Hypothalamus (tissue), 51 donors: ENCODE results near the gene C19orf25.
A peak's percentile ranks its signal among the peaks of the same experiment; 100 is the strongest.
"Not testable (repeated sequence)": the region's sequence is repeated elsewhere in the genome, so short reads cannot be mapped to it uniquely, and the experiment has no call there.

Source experiments
- DNase-seq, 51 donors: peaks; one replicate each; lab custom pipeline; 2025; lab: John Stamatoyannopoulos, UW

The C19orf25 gene

DNA sequence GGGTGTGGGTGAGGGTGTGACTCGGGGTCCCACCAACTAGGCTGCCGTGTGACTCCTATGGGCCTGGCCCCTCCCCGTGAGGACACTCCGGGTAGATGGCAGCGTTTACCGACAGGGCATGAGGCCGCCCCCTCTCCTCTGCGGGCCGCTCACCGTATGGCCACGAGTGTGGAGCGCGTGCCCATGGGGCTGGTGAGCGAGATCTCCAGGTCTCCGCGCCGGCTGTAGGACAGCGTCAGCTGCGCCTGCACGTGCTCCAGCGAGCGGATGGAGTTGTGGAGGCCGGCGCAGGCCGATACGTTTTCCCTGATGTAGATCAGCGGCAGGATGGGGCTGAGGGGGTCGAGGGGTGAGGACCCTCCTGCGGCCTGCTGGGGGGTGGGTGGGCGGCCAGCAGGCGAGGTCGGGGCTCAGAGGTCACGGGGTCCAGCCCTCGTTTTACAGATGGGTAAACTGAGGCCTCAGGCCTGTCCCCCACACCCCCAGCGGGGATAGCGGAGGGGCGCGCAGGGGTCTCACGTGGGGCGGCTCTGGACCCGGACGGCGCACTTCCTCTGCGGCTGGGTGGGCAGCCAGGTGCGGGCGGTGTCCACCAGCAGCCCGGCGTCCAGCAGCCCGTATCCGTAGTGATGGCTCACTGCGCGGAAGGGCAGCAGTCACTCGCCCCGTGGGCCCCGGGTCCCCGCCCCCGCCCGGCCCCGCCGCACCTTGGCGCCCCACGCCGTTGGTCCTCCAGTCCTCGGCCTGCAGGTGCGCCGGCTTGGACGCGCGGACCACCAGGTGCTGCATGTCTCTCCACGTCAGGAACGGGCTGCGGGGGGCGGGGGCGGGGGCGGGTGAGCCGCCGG is 4.3 kb upstream of the C19orf25 start:
- no peak for DNase-seq

DNA sequence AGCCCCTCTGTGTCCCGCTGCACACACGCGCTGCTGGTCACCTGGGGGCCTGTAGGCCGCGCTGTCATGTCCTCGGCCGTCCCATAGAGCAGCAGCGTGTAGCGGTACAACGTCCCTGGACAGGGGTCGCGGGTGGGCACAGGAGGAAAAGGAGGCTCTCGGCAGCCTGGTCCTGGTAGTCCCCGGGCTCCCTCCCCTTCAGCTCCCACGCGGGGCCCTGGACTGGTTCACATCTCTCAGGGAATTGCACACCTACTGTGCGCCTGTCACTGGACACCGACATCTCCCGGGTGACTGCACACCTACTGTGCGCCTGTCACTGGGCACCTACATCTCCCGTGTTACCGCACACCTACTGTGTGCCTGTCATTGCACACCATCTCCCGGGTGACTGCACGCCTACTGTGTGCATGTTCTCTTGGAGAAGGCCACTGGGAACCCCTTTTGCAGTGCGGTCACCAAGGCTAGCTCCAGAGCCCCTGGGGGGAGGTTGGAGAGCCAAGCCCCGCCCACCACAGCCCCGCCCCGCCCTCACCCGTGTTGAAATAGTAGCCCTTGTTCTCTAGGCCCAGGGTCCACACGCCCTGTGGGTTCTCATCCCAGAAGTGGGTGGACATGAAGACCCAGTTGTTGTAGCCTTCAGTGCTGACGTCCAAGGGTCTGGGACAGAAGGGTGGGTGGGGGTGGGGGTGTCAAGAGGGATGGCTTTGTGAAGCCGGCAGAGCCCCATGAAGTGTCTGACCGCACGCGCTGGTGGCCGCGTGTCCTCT is 3.5 kb upstream of the C19orf25 start:
- no peak for DNase-seq

DNA sequence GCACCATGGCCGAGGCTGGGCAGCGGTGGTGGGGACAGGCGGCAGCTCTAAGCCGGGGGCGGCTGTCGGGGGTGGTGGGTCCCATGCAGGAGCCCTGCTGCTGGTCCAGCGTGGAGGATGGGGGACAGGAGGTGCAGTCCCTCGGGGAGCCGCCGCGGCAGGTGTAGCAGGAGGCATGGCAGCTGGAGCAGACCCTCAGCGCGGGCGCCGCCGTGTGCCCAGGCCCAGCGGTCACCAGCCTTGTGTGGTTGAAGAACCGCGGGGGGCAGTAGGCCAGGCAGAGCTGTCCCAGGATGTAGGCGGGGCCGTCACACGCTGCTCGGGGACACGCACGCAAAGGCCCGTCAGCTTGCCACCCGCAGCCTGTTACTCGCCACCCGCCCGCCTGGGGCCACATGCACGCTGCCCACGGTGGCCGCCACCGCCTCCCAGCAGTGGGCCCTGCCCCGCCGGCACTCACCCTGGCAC is 2.9 kb upstream of the C19orf25 start:
- DNase-seq = no peak

DNA sequence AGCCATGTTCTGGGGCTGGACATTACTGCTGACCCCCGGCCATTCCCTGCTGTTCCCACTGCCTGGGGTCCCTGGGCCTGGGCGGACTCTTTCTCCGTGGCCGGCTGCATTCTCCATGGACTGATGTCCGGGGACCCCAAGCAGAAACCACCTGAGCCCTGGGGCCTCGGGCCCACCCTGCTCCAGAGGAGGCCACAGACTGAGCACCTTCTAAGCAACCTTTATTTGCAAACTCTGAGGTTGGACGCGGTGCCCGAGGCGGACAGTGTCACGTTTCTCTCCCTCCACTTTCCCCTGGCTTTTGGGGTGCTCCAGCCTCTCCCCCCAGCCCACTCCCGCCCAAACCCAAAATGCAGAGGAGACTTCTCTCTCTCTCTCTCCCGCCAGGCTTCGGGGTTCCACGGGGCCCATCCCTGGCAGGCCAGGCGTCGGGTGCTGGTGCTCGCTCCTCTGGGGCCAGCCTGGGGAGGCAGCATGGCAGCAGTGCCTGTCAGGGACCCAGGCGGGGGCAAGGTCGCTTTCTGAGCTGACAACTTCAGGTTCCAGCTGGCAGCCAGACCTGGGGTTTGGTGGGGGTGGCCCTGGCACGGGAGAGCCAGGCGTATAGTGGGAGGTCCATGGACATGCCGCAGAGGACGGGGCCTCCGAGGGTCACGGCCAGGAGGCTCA is 2.3 kb upstream of the C19orf25 start:
- no peak for DNase-seq

GRCh38 chr19:1477056-1477455 is 2.0 kb downstream of the C19orf25 start:
- DNase-seq = not testable (repeated sequence)

DNA sequence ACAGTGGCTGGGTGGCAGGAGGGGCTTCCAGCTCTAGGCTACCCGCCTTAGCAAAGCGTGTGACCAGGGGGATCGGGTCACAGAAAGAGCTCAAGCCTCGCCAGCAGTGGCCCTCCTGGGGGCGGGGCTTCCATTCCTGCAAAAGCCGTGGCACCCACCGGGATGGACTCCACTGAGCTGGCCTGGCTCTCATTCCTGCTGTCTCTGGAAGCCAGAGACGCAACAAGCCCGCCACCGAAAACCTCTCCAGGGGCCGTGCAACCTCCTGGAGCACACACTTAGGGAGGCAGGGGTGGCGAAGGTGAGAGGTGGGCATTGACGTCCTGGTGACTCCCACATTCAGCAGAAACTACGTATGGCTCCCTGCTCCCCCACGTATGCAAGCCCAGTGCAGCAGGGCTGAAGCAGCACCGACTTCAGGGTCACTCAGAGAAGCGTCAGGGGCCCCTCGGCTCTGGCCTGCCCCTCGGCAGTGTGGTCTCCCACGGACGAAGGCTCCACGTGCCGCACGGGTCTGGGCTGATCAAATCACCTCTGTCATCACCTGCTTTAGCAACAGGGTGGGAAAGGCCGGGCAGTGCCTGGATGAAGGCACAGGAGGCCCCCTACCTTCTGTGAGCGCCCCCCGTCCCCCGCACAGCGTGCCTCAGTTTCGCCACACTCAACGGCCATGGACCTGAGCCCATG is 3.1 kb downstream of the C19orf25 start:
- DNase-seq = no peak

- no peak for DNase-seq
Observed at GRCh38 chr19:1474765-1475351, 4.2 kb downstream of the C19orf25 start.

GRCh38 chr19:1474011-1474764 is 4.8 kb downstream of the C19orf25 start:
- peak in 47 of 51 donors; percentile 9 to 87 (median 62) for DNase-seq

- DNase-seq = peak in 7 of 51 donors; percentile 32 to 58 (median 51)
Observed at GRCh38 chr19:1473085-1473851, 5.7 kb downstream of the C19orf25 start.

GRCh38 chr19:1472231-1473084 is 6.6 kb downstream of the C19orf25 start:
- peak in 18 of 51 donors; percentile 22 to 73 (median 41) for DNase-seq

DNA sequence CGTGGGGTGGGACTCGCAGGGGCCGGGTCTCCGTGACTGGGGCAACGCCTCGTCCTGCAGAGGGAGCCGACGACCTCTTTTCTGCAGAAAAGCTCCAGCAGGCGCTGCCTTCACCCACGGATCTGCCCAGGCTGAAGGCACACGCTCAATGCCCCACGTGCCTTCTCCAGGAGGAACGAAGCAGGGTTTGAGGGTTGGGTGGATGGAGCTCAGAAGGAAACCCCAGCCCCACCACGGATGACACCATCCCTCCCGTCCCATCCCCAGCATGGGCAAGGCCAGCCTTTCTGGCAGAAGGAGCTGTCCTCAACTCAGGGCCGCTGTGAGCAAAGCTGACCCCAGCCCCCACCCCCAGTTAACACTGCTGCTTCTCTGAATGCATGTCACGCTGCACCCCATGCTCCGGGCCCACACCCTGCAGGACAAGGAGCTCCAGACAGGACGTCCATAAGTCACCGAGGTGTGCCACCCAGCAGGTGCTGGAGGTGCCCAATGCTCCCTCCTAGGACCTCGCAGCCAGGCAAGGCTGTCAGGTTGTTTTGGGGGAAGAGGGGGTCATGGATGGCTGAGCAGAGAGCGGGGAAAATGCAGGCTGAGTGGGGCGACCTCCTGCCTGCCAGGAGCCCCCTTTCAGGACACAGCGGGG is 7.4 kb downstream of the C19orf25 start:
- peak in 20 of 51 donors; percentile 10 to 67 (median 54) for DNase-seq

DNA sequence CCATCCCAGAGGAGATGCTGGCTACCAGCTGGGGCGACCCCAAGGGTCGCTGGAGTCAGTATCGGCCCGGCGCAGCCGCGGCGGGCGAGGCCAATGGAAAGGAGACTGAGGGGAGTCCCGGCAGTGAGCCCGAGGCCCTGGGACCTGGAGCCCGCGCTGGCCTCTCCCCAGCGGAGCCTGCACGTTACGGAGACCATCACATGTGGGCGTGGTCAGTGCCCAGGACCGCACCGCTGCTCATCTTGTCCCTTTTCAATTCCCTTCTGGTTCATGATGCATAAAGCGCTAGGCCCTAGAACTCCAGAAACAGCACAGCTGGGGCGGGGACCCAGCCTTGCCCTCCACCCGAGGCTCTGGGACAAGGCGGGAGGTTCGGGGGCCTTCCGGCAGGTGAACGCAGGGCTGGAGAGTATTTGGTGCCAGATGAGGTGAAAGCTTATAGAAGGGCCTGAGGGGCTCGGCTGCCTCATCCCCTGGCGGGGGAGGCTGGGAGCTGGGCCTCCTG is 8.0 kb downstream of the C19orf25 start:
- DNase-seq = no peak

DNA sequence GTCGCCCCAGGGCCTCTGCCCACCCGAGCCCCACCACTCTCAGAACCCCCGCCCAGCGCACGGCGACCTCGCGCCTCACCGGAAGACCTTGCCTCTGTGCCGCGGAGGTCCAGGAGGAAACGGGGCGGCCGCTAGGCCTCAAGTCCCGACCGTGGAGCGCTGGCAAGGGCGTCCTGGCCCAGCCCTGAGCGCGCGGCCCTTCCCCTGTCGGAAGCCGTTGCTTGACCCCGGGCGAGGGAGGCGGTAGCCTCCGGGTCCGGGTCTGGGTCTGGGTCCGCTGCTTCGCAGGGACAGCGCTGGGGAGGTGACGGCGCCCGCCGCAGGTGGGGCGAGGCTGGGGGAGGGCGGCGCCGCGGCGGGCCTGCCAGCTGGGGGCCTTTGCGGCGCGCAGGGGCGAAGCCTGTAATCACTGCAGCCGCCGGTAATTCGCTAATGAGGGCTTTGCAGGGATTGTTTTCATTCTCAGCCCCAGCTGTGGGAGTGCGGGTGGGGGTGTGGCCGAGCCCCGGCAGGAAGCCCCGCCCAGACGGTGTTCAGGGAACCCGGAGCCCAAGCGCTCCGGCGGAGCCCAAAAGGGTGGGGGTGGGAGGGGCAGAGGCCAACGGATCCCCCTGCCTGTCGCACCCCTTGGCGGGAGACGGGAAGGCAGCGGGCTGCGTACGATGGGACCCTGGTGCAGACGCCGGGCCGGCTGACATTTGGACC is 8.6 kb downstream of the C19orf25 start:
- DNase-seq = peak in 15 of 51 donors; percentile 15 to 64 (median 37)

DNA sequence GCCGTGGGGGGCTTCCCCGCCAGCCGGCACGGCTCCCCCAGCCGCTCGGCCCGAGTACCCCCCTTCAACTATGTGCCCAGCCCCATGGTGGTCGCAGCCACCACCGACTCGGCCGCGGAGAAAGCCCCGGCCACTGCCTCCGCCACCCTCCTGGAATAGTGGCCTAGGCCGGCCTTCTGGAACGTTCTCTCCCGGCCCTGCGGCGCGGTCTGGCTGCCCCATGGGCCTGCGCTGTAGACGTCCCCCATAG is 9.0 kb downstream of the C19orf25 start:
- no peak for DNase-seq

DNA sequence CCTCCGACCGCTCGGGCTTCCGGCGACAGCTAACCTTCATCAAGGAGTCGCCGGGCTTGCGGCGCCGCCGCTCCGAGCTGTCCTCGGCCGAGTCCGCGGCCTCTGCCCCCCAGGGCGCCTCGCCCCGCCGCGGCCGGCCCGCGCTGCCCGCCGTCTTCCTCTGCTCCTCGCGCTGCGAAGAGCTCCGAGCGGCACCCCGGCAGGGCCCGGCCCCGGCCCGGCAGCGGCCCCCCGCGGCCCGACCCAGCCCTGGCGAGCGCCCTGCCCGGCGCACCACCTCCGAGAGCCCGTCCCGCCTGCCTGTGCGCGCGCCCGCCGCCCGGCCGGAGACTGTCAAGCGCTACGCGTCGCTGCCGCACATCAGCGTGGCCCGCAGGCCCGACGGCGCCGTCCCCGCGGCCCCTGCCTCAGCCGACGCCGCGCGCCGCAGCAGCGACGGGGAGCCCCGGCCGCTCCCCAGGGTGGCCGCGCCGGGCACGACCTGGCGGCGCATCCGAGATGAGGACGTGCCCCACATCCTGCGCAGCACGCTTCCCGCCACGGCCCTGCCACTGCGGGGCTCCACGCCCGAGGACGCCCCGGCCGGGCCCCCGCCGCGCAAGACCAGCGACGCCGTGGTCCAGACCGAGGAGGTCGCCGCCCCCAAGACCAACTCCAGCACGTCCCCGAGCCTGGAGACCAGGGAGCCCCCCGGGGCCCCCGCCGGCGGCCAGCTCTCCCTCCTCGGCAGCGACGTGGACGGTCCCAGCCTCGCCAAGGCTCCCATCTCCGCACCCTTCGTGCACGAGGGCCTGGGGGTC is 9.6 kb downstream of the C19orf25 start:
- DNase-seq = no peak

- DNase-seq = no peak
Observed at GRCh38 chr19:1468821-1469254, 10.2 kb downstream of the C19orf25 start.
